HG03045 (cell line): ENCODE results near the gene PPP1R9B.

Source experiments
- ATAC-seq: cut with Tn5 transposase; IDR thresholded peaks from one replicate; pipeline ENCODE4 v1.9.1; 2021; ENCODE audit warnings: mild to moderate bottlenecking, moderate library complexity; ENCODE audit not compliant: unreplicated experiment

Gene PPP1R9B

DNA sequence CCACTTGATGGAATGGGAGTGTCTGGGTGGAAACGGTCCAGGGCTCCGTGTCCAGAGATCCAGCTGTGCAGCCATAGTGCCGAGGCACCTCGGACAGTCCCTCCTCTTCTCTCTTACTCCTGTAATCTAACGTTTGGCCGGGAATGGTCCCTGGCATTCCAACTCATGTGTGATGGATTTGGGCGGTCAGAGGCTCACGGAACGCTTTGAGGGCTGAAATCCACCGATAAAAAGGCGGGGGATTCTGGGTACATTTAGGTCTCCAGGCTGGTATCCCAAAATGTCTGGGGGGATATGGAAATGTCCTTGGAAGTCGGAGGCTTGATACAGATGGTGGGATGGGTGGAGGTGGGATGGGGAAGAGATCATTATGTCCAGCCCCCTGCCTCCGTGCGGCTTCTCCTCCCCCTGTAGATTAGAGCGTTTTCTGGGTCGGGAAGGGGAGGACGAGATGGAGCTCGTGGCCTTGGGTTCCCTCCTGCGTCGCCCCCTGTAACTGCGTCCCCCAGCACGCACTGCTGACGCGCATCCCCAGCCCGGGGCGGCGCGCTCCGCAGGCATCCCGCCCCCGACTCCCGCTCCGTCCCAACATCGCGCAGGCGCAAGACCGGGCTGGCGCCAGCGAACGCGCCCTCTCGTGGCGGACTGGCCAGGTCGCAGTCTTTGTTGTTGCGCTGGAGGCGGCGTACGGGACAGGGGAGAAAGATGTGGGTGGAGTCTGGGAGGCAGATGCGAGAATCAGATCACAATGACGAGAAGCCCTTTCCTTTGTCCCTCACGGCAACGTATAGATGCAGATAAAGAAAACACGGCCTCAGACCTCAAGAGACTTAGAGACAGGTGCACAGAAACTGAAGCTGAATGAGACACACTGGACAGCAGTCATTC, 10.8 kb upstream of the PPP1R9B start:
- peak; percentile 87 for ATAC-seq

DNA sequence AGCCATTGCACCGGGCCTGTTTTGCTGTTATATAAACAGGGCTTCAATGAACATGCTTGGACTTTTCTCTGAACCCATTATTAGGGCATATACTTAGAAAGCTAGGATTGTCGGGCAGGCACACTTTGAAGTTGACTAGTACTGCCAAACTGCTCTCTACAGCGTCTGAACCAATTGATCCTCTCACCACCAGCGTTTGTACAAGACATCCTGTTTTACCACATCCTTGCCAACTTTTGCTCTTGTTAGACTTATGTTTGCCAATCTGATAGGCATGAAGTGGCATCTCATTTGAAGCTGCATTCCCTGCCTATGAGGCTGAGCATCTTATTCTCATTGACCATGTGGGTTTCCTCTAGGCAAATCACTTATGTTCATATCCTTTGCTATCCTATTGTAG, 7.4 kb upstream of the PPP1R9B start:
- no peak for ATAC-seq

DNA sequence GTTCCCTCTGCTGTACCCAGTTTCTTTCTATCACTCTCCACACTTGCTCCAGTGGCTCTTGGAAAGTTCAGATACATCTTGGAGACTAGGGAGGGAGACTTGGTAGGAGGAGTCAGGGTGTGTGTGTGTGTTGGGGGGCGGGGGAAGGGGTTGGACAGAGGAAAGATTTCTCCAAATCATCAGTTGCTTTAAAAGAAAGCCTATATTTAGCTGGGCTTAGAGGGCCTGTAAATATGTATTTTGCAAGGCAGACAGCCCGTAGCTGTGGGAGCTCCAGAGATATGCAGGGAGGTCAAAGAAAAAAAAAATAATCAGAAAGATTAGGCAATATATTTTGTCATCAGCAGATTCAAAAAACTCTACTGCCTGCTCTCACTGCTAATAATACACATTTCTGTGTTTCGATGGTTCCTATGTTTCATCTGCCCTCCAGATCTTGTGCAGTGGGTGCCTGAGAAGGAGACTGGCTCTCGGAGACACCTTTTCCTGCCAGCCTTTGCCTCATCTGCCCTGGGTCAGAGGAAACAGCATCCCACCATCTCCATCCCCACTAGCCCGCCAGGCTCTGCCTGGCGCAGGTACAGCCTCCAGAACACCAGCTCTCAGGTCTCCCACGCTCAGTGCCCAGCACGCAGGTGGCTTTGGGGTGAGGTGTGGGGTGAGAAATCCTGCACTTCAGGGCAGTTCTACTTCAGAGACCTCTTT, 4.8 kb upstream of the PPP1R9B start:
- no peak for ATAC-seq

DNA sequence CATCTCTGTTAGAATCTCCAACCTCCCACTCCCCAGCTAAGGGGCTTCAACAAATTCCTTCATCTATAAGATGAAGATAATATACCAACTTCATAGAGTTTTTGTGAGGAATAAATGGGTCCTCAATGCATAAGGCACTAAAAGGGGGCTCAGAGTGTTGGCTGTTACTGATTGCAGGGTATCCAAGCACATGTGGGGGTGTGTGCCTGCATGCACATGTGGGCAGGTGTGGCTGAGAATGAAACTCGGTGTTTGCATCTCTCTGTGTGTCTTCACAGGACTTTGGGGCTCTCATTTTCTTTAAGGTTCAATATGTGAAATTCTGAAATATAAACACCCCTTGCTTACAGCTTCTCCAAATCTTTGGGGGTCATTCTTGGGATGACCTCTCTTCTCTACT, 4.1 kb upstream of the PPP1R9B start:
- peak; percentile 32 for ATAC-seq

DNA sequence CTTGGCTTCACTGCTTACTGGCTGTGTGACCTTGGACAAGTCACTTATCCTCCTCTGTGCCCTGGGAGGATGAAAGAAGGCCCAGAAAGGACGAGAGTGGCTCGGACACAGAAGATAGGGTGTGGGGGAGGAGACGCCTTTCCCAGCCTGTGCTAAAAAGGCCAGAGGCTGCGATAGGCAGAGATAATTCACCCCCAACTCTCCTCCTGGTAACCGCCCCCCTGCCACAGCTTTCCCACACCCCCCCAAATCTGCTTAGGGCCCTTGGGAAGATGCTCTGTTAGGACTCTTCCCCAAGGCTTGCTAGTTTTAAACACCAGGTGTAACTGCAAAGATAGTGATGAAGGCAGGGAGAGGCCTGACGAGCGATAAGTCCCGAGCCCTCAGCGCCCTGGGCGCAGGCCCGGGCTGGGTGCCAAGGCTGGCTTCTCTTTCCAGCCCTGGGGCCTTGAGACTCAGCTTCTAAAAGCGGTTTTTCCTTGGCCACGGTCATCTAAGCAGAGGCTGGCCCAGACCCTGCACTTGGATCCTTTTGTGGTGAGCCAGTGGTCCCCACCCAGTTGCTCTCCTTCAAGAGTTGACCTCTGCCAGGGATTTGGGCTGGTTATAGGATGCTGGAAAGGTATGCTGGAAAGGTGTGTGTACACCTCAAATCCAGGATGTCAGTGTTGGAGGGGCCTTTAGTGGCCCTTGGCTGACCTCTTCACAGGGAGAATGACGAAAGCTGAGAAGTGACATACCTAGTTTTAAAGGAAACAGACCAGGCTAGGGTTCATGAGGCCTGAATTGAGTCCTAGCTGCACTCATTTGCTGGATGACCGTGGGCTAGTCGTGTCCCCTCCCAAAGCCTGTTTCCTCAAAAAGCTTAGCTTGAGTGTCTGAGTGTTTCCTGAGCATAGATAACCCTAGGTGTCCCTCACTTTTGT, 3.4 kb upstream of the PPP1R9B start:
- no peak for ATAC-seq

GRCh38 chr17:50152736-50153135, 2.3 kb upstream of the PPP1R9B start:
- ATAC-seq = no peak

GRCh38 chr17:50151937-50152547, 1.6 kb upstream of the PPP1R9B start:
- ATAC-seq = no peak

GRCh38 chr17:50151041-50151936, 812 bp upstream of the PPP1R9B start:
- peak; percentile 35 for ATAC-seq

GRCh38 chr17:50149417-50150353, 792 bp downstream of the PPP1R9B start:
- no peak for ATAC-seq

DNA sequence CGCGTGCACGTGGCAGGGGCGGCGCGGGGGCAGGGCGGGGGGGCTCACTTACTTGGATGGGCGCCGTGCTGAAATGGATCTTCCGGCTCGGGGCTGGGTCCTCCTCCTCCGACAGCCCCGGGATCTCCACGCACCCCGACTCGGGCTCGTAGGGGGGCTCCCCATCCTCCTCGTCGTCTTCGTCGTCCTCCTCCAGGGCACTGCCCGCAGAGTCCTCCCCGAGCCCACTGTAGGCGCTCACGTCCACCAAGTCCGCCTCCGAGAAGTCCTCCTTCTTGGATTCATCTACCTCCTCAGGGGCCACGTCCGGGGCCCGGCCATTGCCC, 1.4 kb downstream of the PPP1R9B start:
- ATAC-seq = no peak

GRCh38 chr17:50148226-50149090, 2.0 kb downstream of the PPP1R9B start:
- peak; percentile 34 for ATAC-seq

DNA sequence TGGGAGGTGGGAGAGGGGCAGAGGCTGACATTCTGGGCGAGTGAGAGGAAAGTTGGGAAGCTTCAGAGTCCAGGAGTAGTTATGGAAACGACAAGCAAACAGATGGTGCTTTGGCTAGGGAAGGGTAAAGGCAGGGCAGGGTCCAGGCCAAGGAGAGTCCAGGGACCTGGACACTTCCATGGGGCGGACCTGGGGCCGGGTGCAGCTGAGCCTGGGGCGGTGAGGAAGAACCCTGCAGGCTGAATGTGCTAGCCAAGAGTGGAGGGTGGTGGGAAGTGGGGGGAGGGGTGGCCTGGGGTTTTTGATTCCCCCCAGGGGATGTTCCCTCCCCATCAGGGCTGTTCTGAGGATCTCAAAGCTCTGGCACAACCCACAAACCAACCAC, 2.6 kb downstream of the PPP1R9B start:
- no peak for ATAC-seq

DNA sequence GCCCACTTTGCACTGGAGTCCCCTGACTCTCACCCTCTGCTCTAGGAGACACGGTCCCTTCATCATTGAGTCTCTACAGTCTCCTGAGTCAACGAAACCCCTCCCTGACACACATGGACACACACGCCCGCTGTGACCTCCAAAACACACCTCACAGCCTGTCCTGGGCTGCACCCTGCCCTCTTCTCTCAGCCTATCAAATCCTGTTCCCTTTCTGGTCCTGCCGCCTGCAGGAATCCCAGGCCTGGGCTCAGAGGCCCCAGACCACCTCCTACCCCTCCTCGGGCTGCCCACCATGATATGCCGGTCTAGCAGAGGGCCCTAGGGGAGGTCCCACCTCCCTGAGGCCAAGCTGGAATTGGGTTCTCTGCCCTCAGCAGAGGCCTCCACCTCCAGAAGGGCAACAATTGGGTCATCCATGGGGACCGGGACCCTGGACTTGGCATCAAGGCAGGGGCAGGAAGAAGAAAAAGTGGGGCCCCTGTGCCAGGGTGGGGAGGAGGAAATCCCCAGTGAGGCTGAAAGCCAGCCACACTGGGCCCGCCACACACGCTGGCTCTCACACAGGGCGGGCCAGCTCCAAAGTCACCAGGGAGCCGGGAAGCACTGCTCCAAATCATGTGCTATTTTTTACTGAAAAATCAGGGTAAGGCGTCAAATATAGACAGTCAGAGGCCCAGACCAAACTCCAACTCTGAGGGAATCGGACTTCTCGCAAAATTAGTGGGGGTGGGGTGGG, 3.4 kb downstream of the PPP1R9B start:
- no peak for ATAC-seq

DNA sequence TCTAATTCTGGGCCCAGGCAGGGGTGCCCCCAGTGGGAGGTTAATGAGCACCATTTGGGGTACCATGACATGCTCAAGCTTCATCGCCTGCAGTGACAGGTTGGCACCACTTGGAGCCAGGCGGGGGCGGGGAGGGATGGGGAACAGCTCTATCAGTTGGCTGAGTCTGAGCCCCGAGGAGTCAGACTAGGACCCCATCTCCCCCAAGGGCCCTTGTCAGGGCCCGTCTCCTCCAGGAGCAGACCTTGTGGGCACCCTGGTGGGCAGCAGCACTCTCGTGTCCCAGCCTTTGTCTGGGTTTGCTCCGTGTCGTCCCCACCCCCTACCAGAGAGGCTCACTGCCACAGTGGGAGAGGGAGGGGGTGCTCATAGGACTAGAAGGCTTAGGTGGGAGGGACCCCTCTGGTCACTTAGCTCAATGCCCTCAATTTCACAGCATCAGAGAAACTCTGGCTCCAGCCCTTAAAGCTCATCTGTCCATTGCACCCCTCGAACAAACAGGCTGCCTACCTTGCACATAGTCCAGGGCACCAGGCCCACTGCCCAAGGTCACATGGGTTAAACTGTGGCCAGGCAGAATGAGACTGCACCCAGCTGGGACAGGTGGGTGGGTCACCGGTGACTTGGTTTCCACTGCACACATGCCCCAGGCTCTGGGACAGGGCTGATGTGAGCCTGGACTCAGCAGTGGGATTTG, 4.1 kb downstream of the PPP1R9B start:
- ATAC-seq = no peak

DNA sequence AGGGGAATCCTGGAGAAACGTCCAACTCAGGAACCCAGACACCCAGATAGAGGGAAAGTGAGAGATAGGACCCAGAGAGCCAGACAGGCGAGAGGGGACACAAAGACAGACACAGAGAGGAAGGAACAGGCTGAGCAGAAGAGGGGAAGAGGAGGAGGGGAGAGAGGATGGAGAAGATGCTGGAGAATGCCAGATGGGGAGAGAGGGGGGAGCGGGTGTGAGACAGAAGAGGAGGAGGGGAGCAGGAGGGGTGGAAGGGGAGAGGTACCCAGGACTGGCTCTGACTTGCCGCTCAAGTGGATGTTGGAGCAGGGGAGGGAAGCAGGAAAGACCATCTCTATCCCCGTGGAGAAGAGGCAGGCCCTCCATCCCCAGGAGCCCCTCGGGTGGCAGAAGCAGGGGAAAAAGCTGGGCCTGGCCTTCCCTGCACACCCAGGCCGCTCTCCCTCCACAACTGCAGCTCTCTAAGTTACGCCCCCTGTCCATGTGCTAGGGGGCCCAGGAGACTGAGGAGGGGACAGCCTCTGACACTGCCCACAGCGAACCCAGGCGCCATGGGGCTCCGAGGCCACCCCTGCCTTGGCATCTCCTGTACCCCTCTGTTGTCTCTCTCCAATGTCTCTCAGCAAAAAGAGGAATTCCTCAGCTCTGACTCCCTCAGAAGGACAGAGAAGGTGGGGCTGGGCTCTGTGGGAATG, 4.8 kb downstream of the PPP1R9B start:
- no peak for ATAC-seq
